HEK293T (cell line): Measurements from ENCODE around the gene DDIT4.

ENCODE experiments used
- CTCF ChIA-PET: fragments of 350-600 bp; formaldehyde crosslinking; extraction: SDS; loops from one replicate; lab custom pipeline; 2021; ENCODE audit warnings: antibody characterized with exemption, inconsistent platforms; lab: Yijun Ruan, JAX
- POLR2A ChIA-PET: fragments of 350-600 bp; formaldehyde crosslinking; extraction: SDS; loops from one replicate; lab custom pipeline; 2020; ENCODE audit warnings: antibody characterized with exemption, inconsistent platforms; lab: Yijun Ruan, JAX
- DNase-seq: peaks from one replicate; pipeline ENCODE4 v3.0.0; 2012; ENCODE audit warnings: mixed read lengths; ENCODE audit errors: extremely low spot score
- ARNT ChIP-seq: fragments of 450-650 bp; IDR thresholded peaks from 2 replicates; pipeline ENCODE4 v1.6.1; 2017; ENCODE audit warnings: mild to moderate bottlenecking
- BHLHE40 ChIP-seq: fragments of 450-650 bp; IDR thresholded peaks from 2 replicates; pipeline ENCODE4 v1.6.1; 2016; ENCODE audit warnings: mild to moderate bottlenecking, moderate library complexity, borderline replicate concordance
- CTBP1 ChIP-seq: fragments of 450-650 bp; IDR thresholded peaks from 2 replicates; pipeline ENCODE4 v1.6.1; 2016; ENCODE audit warnings: borderline replicate concordance
- ELF4 ChIP-seq: fragments of 450-650 bp; IDR thresholded peaks from 2 replicates; pipeline ENCODE4 v1.6.1; 2017; ENCODE audit warnings: antibody characterized with exemption
- FOXA1 ChIP-seq: fragments of 450-650 bp; IDR thresholded peaks from 2 replicates; pipeline ENCODE4 v1.6.1; 2016; ENCODE audit warnings: mild to moderate bottlenecking
- FOXK2 ChIP-seq: fragments of 450-650 bp; IDR thresholded peaks from 2 replicates; pipeline ENCODE4 v1.6.1; 2016; ENCODE audit warnings: mild to moderate bottlenecking
- FOXM1 ChIP-seq: fragments of 450-650 bp; IDR thresholded peaks from 2 replicates; pipeline ENCODE4 v1.6.1; 2017; ENCODE audit warnings: mild to moderate bottlenecking, borderline replicate concordance
- HDGF ChIP-seq: fragments of 450-650 bp; IDR thresholded peaks from 2 replicates; pipeline ENCODE4 v1.6.1; 2017; ENCODE audit warnings: antibody characterized with exemption, borderline replicate concordance
- L3MBTL2 ChIP-seq: fragments of 450-650 bp; conservative IDR thresholded peaks from 2 replicates; pipeline ENCODE4 v1.6.1; 2016; ENCODE audit warnings: mild to moderate bottlenecking
- LEF1 ChIP-seq: fragments of 450-650 bp; IDR thresholded peaks from 2 replicates; pipeline ENCODE4 v1.6.1; 2017; ENCODE audit warnings: mild to moderate bottlenecking, borderline replicate concordance
- NFRKB ChIP-seq: fragments of 450-650 bp; IDR thresholded peaks from 2 replicates; pipeline ENCODE4 v1.6.1; 2016; ENCODE audit warnings: mild to moderate bottlenecking, moderate library complexity
- SP1 ChIP-seq: fragments of 450-650 bp; IDR thresholded peaks from 2 replicates; pipeline ENCODE4 v1.6.1; 2017
- SUZ12 ChIP-seq: fragments of 450-650 bp; IDR thresholded peaks from 2 replicates; pipeline ENCODE4 v1.6.1; 2016; ENCODE audit warnings: mild to moderate bottlenecking
- TARDBP ChIP-seq: fragments of 450-650 bp; IDR thresholded peaks from 2 replicates; pipeline ENCODE4 v1.6.1; 2016
- ZNF384 ChIP-seq: fragments of 450-650 bp; IDR thresholded peaks from 2 replicates; pipeline ENCODE4 v1.6.1; 2016
- TF ChIP-seq, protein P1 (sequence below): fragments of 450-650 bp; IDR thresholded peaks from 2 replicates; pipeline ENCODE4 v1.6.1; 2016

Gene DDIT4

DNA sequence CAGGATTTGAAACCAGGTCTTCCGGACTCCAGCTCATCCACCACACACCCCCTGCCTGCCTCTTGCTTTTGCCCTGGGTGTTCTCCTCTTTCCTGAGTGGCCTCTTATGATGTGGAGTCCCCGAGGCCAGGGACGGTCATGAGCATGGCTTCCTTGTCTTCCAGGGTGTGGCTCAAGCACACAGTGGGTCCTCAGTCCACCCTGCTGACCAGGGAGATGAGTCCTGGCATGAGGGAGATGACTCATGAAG lies 48.2 kb downstream of the DDIT4 start:
- DNase-seq = no peak

DNA sequence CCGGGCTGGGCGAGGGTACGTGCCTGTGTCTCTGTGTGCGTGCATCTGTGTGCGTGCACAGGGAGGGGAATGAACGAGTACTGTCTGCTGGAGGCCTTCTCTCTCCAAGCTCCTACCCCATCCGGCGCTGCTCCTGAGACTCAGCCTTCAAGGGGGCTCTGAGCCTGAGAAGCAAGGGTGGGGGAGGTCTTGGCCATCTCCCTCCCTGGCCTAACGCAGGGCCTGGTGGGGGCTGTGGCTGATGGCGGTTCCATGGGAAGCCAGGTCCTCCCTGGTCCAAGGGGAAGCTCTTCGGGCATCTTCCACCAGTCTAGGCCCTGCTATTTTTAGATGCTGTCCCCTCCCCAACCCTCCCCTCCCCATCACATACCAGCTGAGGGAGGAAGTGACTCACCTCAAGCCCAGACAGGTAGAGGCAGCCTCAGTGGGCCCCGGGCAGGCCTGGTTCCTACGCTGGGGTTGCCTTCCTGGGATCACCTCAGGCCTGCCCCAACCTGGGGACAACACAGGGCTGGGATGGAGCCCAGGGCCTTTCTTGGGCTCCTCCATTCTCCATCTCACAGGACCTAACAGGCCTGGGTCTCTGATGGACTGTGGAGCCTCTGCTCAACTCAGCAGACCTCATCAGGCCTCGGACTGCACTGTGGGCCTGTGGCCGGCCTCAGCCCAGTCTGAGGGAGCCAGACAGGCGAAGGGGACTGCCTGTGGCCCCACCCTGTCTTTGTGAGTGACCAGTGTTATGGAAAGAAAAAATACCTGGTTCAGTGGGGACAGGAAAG lies 48.7 kb downstream of the DDIT4 start:
- ChIA-PET CTCF (interaction anchor here (0.7 to 1.4 kb wide), 3 partner anchors 45 to 79 kb away, joined by 3 to 4 read pairs (median 3); no protein-coding TSS in a partner anchor), POLR2A (interaction anchor here (1.1 to 22.3 kb wide), 13 partner anchors 8 to 93 kb away, joined by 3 to 517 read pairs (median 11); partner anchors contain the start of gene DDIT4)
- no peak for TF ChIP-seq ARNT
- no peak for TF ChIP-seq CTBP1
- TF ChIP-seq SP1 = no peak
- no peak for TF ChIP-seq ZNF384
- no peak for TF ChIP-seq FOXK2
- TF ChIP-seq SUZ12 = no peak
- no peak for TF ChIP-seq FOXM1
- no peak for TF ChIP-seq FOXA1
- no peak for TF ChIP-seq TARDBP
- TF ChIP-seq L3MBTL2 = no peak
- TF ChIP-seq LEF1 = no peak
- no peak for TF ChIP-seq BHLHE40
- TF ChIP-seq, protein P1, sequence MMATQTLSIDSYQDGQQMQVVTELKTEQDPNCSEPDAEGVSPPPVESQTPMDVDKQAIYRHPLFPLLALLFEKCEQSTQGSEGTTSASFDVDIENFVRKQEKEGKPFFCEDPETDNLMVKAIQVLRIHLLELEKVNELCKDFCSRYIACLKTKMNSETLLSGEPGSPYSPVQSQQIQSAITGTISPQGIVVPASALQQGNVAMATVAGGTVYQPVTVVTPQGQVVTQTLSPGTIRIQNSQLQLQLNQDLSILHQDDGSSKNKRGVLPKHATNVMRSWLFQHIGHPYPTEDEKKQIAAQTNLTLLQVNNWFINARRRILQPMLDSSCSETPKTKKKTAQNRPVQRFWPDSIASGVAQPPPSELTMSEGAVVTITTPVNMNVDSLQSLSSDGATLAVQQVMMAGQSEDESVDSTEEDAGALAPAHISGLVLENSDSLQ = no peak
- no peak for TF ChIP-seq HDGF
- DNase-seq = no peak

More for the DNA sequence above, 48.2 kb downstream of the DDIT4 start:
- CTCF ChIA-PET = interaction anchor here (0.5 to 1.4 kb wide), 4 partner anchors 43 to 78 kb away, joined by 3 to 4 read pairs (median 3); no protein-coding TSS in a partner anchor
- TF ChIP-seq ZNF384 (no peak), SP1 (no peak), FOXA1 (no peak), CTBP1 (no peak), NFRKB (no peak), HDGF (no peak), L3MBTL2 (no peak), ELF4 (no peak), ARNT (no peak), LEF1 (no peak), BHLHE40 (no peak), FOXM1 (no peak), TARDBP (no peak)
- TF ChIP-seq, protein P1 = no peak
- POLR2A ChIA-PET = interaction anchor here (1.1 to 22.3 kb wide), 14 partner anchors 9 to 231 kb away, joined by 3 to 517 read pairs (median 10); partner anchors contain the start of gene DDIT4

DNA sequence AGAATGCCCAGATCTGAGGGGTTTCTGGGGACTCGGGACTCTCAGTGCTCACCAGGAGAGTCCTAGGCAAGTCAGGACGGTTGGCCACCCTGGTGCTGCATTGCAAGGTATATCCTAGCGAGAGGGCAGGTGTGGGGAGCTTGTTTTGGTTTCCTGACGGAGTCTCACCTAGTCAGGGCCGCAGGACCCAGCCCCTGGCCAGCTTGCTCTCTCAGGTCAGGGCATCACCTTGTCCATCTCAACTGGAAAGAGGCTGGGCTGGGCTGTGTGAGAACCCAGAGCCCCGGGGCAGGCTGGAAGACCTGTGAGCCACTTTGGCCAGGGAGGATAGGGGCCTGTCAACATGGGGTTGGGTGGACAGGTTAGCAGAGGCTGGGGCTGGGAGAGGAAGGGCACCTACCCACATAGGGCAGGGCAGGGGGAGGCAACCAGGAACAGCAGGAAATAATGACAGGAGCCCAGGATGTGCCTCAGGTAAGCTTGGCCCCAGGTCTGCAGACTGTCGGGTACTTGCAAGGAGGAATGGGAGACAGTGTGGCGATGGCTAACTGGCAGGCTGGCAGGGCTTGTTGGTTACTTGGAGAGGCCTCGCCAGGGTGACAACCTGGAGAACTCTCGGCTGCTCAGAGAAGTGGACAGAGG lies 49.5 kb downstream of the DDIT4 start:
- CTCF ChIA-PET = no interaction called here
- POLR2A ChIA-PET = interaction anchor here (1.1 to 22.3 kb wide), 5 partner anchors 15 to 62 kb away, joined by 3 to 517 read pairs (median 5); partner anchors contain the start of gene DDIT4
- TF ChIP-seq TARDBP (no peak), HDGF (no peak), ZNF384 (no peak), L3MBTL2 (no peak), LEF1 (no peak), BHLHE40 (no peak), SP1 (no peak), CTBP1 (no peak)
- TF ChIP-seq, protein P1 = no peak
- DNase-seq = no peak

DNA sequence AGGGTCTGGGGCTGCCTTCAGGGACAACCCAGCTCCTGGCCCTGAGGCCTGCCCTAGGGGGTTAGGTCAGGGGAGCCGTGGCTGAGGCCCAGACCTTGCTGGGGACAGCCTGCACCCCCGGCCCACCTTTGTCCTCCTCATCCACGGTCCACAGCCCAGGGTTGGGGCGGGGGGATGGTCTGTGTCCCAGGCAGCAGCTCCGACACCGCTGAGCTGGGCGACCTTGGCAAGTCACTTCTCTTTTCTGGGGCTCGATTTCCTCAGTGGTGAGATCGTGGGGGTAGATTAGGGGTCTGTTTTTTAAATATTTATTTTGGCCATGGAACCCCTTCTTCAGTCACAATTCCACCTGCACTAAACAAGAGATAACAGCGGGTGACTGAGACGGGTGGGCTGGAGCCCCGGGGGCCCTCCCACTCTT lies 50.1 kb downstream of the DDIT4 start:
- ChIA-PET CTCF (no interaction called here), POLR2A (interaction anchor here (1.1 to 22.3 kb wide), 2 partner anchors 46 to 63 kb away, joined by 5 to 517 read pairs; partner anchors contain the start of gene DDIT4)
- DNase-seq = no peak
- no peak for TF ChIP-seq TARDBP
- TF ChIP-seq FOXA1 = no peak
- TF ChIP-seq FOXM1 = no peak
